ENCODE measurements around the gene PRKN. TPM values are rescaled to one million over a fixed set of nuclear protein-coding genes. Genes with fewer than 3 reads are reported as not detected.

PRKN gene
- total RNA-seq, 1 experiment from 2014 or later, result not detected

DNA sequence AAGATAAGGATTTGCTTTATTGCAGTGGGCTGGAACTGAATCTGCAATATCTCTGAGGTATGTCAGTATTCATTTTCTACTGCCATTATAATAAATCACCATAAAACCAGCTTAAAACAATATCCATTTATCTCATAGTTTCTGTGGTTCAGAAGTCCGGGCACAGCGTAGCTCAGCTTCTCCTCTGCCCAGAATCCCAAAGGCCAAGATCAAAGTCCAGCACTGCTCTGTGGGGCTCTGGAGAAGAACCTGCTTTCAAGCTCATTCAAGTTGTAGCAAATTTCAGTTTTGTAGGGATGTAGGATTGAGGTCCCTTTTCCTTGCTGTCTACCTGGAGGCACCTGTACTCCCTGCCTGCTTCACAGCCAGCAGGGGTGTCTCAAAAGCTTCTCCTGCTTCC, 1113.9 kb downstream of the PRKN start:
- no peak for DNase-seq (ENCODE audit: low read depth)

DNA sequence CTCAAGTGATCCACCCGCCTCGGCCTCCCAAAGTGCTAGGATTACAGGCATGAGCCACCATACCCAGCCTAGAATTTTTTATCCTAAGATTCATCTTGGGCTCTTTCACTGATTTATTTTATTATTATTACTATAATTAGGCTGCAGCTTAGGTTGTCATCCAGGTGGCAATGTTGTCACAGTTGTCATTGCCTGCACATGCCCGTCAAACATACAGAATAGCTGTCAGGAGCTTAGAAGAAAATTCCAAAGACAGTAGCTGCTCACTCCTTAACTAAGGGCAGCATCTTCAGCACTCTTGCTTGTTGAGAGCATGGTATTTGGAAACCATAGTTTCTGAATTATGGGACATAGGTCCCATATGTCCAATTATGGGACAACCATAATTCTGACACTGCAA, 1118.8 kb downstream of the PRKN start:
- no peak for DNase-seq (ENCODE audit: low read depth)

DNA sequence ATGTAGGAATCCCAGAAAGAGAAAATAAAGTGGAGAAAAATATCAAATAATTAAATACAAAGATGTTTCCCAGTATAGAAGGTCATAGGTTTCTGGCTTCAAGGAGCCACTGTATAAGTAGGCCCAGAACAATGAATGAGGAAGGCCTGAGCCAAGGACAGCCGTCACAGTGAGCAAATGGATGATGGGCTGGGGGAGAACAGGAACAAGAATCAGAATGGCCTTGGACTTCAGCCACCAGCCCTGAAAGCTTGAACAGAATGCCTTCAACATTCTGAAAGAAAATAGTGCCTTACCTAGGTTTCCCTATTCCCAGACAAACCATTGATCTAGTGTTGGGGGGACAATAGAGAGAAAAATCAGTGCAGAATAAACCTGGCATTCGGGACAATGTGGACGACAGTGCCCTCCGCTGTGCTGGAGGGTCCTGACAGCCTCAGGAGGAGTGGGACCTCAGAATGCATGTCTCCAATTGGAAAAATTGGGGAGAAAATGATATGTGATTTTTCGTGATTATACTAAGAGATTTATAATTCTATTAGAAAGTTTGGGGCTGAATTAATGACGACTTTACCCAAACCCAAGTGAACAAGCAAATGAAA, 1119.8 kb downstream of the PRKN start:
- DNase-seq (ENCODE audit: low read depth), result no peak

GRCh38 chr6:161602359-161602758, 1125.2 kb downstream of the PRKN start:
- DNase-seq (ENCODE audit: low read depth), result no peak

- DNase-seq (ENCODE audit: low read depth), result no peak
Observed at GRCh38 chr6:161598896-161599295, 1128.7 kb downstream of the PRKN start.

DNA sequence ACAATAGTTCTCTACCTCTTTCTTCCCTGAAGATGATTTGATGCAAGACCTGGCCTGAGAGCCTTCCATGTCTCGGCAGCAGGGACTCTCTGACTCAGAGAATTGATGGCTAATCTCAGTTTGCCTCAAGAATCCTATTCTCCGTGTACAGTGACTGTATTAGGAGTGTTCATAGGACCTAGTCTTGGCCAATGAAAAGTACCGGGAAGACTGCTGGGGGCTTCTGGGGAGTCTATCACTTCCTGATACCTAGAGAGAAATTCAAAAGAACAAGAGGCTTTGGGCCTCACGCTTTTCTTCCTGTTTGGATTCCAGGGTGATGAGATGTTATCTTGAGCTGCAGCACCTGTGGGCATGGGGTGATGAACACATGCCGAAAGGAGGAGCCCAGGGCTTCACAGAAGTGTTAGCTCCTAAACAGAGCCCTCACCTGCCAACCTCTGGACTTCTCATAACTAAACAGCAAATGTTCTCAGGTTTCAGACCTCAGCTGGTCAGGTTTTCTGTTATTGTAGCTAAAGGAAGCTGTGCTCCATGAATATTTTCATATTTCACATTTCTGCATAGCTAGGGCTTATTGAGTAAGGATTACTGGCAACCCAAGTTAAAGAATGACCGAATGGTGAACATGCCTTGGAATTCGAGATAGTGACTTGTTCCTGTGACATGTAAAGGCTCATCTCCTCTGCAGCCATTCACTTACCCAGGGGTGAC, 1130.6 kb downstream of the PRKN start:
- DNase-seq (ENCODE audit: low read depth), result no peak

- no peak for DNase-seq (ENCODE audit: low read depth)
Observed at GRCh38 chr6:161594412-161594811, 1133.2 kb downstream of the PRKN start.

- no peak for DNase-seq (ENCODE audit: low read depth)
Observed at GRCh38 chr6:161590961-161591627, 1136.5 kb downstream of the PRKN start.

DNA sequence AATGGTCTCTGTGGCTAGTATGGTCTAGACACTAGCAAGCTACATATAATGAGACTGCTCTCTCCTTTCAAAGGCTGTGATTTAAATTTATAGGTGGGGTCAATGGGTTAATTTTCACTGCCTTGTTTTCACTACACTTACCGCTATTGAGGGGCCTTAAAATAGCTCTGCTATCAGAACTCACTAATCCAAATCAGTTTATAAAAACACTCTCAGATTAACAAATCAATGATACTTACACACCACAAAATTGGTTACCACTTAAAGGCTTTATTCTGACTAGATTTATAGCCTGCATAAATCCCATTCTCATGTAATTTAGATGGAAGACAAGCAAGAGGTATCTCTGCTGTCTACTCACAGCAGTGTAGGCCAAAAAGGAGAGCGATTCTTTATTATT, 1140.7 kb downstream of the PRKN start:
- DNase-seq (ENCODE audit: low read depth), result no peak

- DNase-seq (ENCODE audit: low read depth), result no peak
Observed at GRCh38 chr6:161584621-161585340, 1142.8 kb downstream of the PRKN start.

GRCh38 chr6:161584051-161584450, 1143.5 kb downstream of the PRKN start:
- DNase-seq (ENCODE audit: low read depth), result peak; percentile 46

DNA sequence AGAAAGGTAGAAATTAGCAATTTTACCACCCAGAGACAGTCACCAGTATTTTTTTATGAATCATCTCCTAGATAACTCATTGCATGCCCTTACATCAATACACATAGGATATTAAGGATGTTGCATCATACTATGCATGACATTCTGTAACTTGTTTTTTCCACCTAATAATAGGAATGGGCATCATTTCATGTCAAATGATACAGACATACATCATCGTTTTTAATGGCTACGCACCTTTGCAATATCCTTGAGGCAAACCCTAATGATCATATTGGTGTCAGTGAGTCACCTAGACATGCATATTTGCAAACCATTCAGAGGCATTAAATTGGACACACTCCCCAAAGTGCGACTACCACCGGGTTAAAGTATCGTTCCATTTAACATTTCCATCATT, 1144.0 kb downstream of the PRKN start:
- DNase-seq (ENCODE audit: low read depth), result no peak

GRCh38 chr6:161578478-161578877, 1149.1 kb downstream of the PRKN start:
- DNase-seq (ENCODE audit: low read depth), result peak; percentile 32

- DNase-seq (ENCODE audit: low read depth), result peak; percentile 47
Observed at GRCh38 chr6:161575523-161576254, 1151.9 kb downstream of the PRKN start.

- DNase-seq (ENCODE audit: low read depth), result no peak
Observed at GRCh38 chr6:161568885-161569456, 1158.6 kb downstream of the PRKN start.

GRCh38 chr6:161564952-161565351, 1162.6 kb downstream of the PRKN start:
- no peak for DNase-seq (ENCODE audit: low read depth)

GRCh38 chr6:161561908-161562307, 1165.7 kb downstream of the PRKN start:
- no peak for DNase-seq (ENCODE audit: low read depth)

DNA sequence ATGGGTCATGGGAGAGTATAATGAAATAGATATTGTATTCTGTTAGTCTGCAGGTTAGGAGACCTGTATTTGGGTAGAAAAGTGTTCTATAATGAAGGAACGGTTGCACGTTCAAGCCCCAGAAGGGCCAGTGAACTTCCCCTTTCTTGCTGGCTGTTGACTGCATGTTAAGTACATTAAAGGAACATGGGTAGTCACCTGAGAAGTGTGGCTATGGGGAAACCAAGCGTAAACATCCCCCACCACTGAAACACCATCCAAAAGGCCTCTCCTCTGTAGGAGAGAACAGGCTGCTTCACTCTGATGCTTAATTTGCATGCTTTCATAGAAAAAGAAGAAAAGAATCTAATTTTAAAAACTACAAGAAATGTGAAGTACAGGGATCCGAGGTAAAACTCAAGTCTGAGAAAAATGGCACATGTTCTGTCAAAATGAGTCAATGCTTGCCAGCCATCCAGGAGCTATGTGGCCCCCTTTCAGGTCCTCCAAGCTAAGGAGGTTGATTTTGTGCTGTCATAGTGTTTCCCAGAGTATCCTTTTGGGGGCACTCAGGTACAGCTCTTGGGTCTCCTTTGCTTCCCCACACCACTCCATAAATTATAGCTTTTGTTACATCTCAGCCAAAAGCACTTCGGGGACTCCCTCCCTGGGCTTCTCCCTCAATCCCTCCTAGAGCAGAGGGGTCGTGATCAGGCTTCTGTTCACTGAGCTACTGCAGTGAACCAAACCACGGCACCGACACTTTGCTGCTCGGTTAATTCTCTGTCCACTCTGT, 1170.0 kb downstream of the PRKN start:
- no peak for DNase-seq (ENCODE audit: low read depth)

- no peak for DNase-seq (ENCODE audit: low read depth)
Observed at GRCh38 chr6:161554883-161555282, 1172.7 kb downstream of the PRKN start.

DNA sequence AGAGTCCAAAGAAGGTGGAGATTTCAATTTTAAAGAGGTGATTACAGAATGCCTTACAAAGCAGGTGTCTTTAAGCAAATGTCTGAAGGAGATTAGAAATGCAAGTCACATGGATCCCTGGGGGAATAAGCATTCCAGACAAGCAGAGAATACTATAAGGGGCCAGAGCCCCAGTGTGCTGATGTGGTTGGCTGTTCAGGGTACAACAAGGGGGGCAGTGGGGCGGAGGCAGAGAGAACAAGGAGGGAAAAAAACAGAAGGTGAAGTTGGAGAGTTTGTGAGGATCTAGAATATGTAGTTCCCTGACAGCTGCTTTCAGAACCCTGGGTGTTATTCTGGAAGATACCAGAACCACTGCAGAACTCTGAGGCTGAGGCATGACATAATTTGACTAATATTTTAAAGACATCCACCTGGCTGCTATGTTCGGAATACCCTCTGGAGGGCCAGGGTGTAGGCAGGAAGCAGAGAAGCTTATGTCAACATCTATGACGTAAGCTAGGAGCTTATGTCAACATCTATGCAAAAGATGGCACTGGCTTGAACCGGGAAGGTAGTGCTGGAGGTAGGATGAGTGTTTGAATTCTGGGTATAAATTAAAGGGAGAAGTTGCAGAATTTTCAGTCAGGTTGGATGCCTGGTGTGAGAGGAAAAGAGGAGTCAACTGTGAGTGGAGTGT, 1177.5 kb downstream of the PRKN start:
- peak; percentile 37 for DNase-seq (ENCODE audit: low read depth)

All from Daoy (cell line).